GM23338 (cell line): ENCODE measurements around the gene DST. TPM values are rescaled to one million over a fixed set of nuclear protein-coding genes. Genes with fewer than 3 reads are reported as not detected.

Experiments
- ATAC-seq: fragments of 200-7000 bp; cut with Tn5 transposase; 3 replicates; pipeline ENCODE4 v1.9.1; 2020
- DNase-seq: peaks from one replicate; pipeline ENCODE4 v3.0.0-alpha.2; 2015; ENCODE audit warnings: low spot score
- H2AFZ ChIP-seq: fragments of 200-600 bp; sonication (generic); 2 replicates; pipeline ENCODE4 v1.8.0; 2016; ENCODE audit warnings: antibody characterized with exemption, mild to moderate bottlenecking, moderate library complexity
- H3F3A ChIP-seq: fragments of 200-600 bp; sonication (generic); replicated peaks from 2 replicates; pipeline ENCODE4 v1.8.0; 2017; ENCODE audit warnings: antibody characterized with exemption, mixed run types, low read depth
- H3K27ac ChIP-seq: fragments of 200-600 bp; sonication (generic); 2 replicates; pipeline ENCODE4 v1.6.1; 2016; ENCODE audit warnings: low read depth
- H3K27me3 ChIP-seq: fragments of 200-600 bp; sonication (generic); 2 replicates; pipeline ENCODE4 v1.8.0; 2016; ENCODE audit warnings: mild to moderate bottlenecking, mixed run types, moderate library complexity; ENCODE audit not compliant: insufficient read depth
- H3K36me3 ChIP-seq: fragments of 200-600 bp; sonication (generic); 2 replicates; pipeline ENCODE4 v1.8.0; 2016; ENCODE audit warnings: mild to moderate bottlenecking; ENCODE audit not compliant: insufficient read depth
- H3K4me1 ChIP-seq: fragments of 200-600 bp; sonication (generic); 2 replicates; pipeline ENCODE4 v1.8.0; 2016; ENCODE audit warnings: mild to moderate bottlenecking, moderate library complexity; ENCODE audit not compliant: insufficient read depth
- H3K4me2 ChIP-seq: fragments of 200-600 bp; sonication (generic); 2 replicates; pipeline ENCODE4 v1.7.1; 2017; ENCODE audit warnings: mixed run types
- H3K4me3 ChIP-seq: fragments of 200-600 bp; sonication (generic); 2 replicates; pipeline ENCODE4 v1.6.1; 2016; ENCODE audit warnings: mixed run types
- H3K79me2 ChIP-seq: fragments of 200-600 bp; sonication (generic); replicated peaks from 2 replicates; pipeline ENCODE4 v1.8.0; 2017; ENCODE audit warnings: mild to moderate bottlenecking; ENCODE audit not compliant: insufficient read depth
- H3K9me2 ChIP-seq: fragments of 200-600 bp; sonication (generic); 2 replicates; pipeline ENCODE4 v1.8.0; 2017; ENCODE audit not compliant: insufficient read depth
- H4K20me1 ChIP-seq: fragments of 200-600 bp; sonication (generic); replicated peaks from 2 replicates; pipeline ENCODE4 v1.8.0; 2017; ENCODE audit warnings: mild to moderate bottlenecking; ENCODE audit not compliant: insufficient read depth
- H3K27ac Mint-ChIP-seq: 2 replicates; pipeline ENCODE4 v1.8.0; 2020; ENCODE audit warnings: inconsistent platforms, mild to moderate bottlenecking, moderate library complexity, mixed read lengths
- H3K27me3 Mint-ChIP-seq: 3 replicates; pipeline ENCODE4 v1.8.0; 2022; ENCODE audit warnings: low read depth, mild to moderate bottlenecking, moderate library complexity, mixed read lengths, inconsistent platforms; ENCODE audit not compliant: insufficient read depth, poor library complexity
- H3K36me3 Mint-ChIP-seq: 3 replicates; pipeline ENCODE4 v1.8.0; 2021; ENCODE audit warnings: low read depth, mild to moderate bottlenecking, inconsistent platforms, moderate library complexity, mixed read lengths
- H3K4me1 Mint-ChIP-seq: 3 replicates; pipeline ENCODE4 v1.8.0; 2020; ENCODE audit warnings: mild to moderate bottlenecking, inconsistent platforms, mixed read lengths
- H3K4me3 Mint-ChIP-seq: 3 replicates; pipeline ENCODE4 v1.8.0; 2021; ENCODE audit warnings: moderate library complexity, mild to moderate bottlenecking, inconsistent platforms, mixed read lengths
- H3K9me3 Mint-ChIP-seq: 3 replicates; pipeline ENCODE4 v1.8.0; 2020; ENCODE audit warnings: moderate library complexity, mild to moderate bottlenecking, inconsistent platforms, mixed read lengths
- CREB1 ChIP-seq: fragments of 250-450 bp; sonication (Bioruptor Pico); IDR thresholded peaks from 2 replicates; pipeline ENCODE4 v1.5.0; 2020; ENCODE audit warnings: low read depth, mild to moderate bottlenecking, moderate library complexity
- EZH2 ChIP-seq: fragments of 200-600 bp; sonication (generic); IDR thresholded peaks from one replicate; pipeline ENCODE4 v1.8.0; 2017; ENCODE audit warnings: antibody characterized with exemption, mild to moderate bottlenecking, low read depth; ENCODE audit not compliant: unreplicated experiment
- EZH2phosphoT487 ChIP-seq: fragments of 200-600 bp; sonication (generic); IDR thresholded peaks from one replicate; pipeline ENCODE4 v1.8.1; 2018; ENCODE audit warnings: antibody characterized with exemption; ENCODE audit not compliant: unreplicated experiment
- JUNB ChIP-seq: IDR thresholded peaks from one replicate; pipeline ENCODE4 v1.6.1; 2016; ENCODE audit warnings: antibody characterized with exemption; ENCODE audit not compliant: unreplicated experiment
- NANOG ChIP-seq: IDR thresholded peaks from 2 replicates; pipeline ENCODE4 v1.6.1; 2016; ENCODE audit warnings: antibody characterized with exemption, borderline replicate concordance
- POLR2AphosphoS5 ChIP-seq: IDR thresholded peaks from 2 replicates; pipeline ENCODE4 v1.6.1; 2016; ENCODE audit warnings: antibody characterized with exemption, low read depth
- STAT1 ChIP-seq: IDR thresholded peaks from one replicate; pipeline ENCODE4 v1.6.1; 2016; ENCODE audit warnings: antibody characterized with exemption; ENCODE audit not compliant: unreplicated experiment
- ZNF114 ChIP-seq: fragments of 250-450 bp; sonication (Bioruptor Pico); IDR thresholded peaks from 2 replicates; pipeline ENCODE4 v1.5.0; 2020; ENCODE audit warnings: mild to moderate bottlenecking, moderate library complexity
- ZNF331 ChIP-seq: fragments of 250-450 bp; sonication (Bioruptor Pico); IDR thresholded peaks from 2 replicates; pipeline ENCODE4 v1.5.0; 2020; ENCODE audit warnings: low read depth, mild to moderate bottlenecking, moderate library complexity
- polyA plus RNA-seq: library from polyadenylated mRNA; unstranded; fragments of >200 nt; fragmentation: Nextera tagmentation; extraction: Ambion mirVana; gene quantifications from 2 replicates; pipeline ENCODE4 v1.2.1, GENCODE V29; 2016
- total RNA-seq: library from RNA; depleted of rRNA; stranded (reverse); fragments of >200 nt; shearing (Covaris generic); gene quantifications from 2 replicates; pipeline ENCODE4 v1.2.3, GENCODE V29; 2014
- TF ChIP-seq, protein P1 (sequence below): IDR thresholded peaks from one replicate; pipeline ENCODE4 v1.6.1; 2018; ENCODE audit warnings: antibody characterized with exemption; ENCODE audit not compliant: unreplicated experiment
- TF ChIP-seq, protein P2 (sequence below), 2 experiments: fragments of 200-600 bp in 1 of 2; sonication (generic) in 1 of 2; conservative IDR thresholded peaks; 2 replicates each; pipeline versions ENCODE4 v1.5.1 to v1.6.1; 2016 to 2017; ENCODE audit warnings: antibody characterized with exemption in 2 of 2, low read depth in 2 of 2, mild to moderate bottlenecking in 2 of 2, moderate library complexity in 1 of 2
- TF ChIP-seq, protein P3 (sequence below): IDR thresholded peaks from 2 replicates; pipeline ENCODE4 v1.6.1; 2016; ENCODE audit warnings: antibody characterized with exemption
- TF ChIP-seq, protein P4 (sequence below): fragments of 250-450 bp; sonication (Bioruptor Pico); IDR thresholded peaks from 2 replicates; pipeline ENCODE4 v1.5.0; 2020; ENCODE audit warnings: mild to moderate bottlenecking, moderate library complexity

Gene DST
- total and polyA plus RNA-seq, 2 experiments from 2014 or later, result 88.7 to 188 TPM

DNA sequence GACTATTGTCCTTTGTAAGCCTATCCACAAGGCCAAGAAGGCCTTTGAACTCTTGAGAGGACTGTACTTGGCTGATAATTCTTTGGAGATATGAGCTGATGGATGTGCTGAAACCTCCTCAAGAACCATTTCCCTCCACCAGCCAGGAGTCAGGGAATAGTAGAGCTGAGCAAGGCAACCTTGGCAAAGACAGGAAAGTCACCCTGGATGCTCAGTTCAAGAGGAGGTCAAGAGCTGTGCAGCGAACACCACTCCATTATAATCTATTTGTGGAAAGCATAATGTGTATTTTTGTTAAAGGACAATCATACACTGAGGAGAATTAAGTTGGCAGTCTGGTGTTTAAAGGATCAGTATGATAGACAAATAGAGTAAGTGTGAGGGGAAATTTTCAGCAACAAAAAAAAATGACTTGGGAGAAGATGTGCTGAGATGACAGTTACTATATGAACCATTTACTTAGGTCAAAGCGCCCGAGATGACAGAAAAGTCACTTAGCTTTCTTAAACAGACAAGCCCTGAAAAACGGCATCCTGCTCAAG lies 218.1 kb downstream of the DST start:
- Histone ChIP-seq H3K4me2 (no peak overlapping the region), H3K27me3 (no peaks in the 10 kb centered on the region), H3K9me2 (peaks cover 5% of the 10 kb centered on the region; the same call in 1 of the 2 replicates), H3K27ac (no peak overlapping the region), H3F3A (no peaks in the 10 kb centered on the region), H3K4me1 (no peaks in the 10 kb centered on the region), H4K20me1 (no peaks in the 10 kb centered on the region), H3K79me2 (no peaks in the 10 kb centered on the region), H3K4me3 (no peak overlapping the region), H3K36me3 (no peaks in the 10 kb centered on the region), H2AFZ (no peak overlapping the region)
- DNase-seq (no peak), ATAC-seq (no peak)
- Mint-ChIP-seq H3K36me3 (no peaks in the 10 kb centered on the region), H3K9me3 (no peaks in the 10 kb centered on the region), H3K4me1 (no peaks in the 10 kb centered on the region), H3K27ac (no peak overlapping the region), H3K27me3 (no peaks in the 10 kb centered on the region), H3K4me3 (no peak overlapping the region)
- TF ChIP-seq ZNF114 (CRISPR knock-in tag), result no peak
- TF ChIP-seq EZH2phosphoT487, result no peak
- no peak for TF ChIP-seq NANOG
- no peak for TF ChIP-seq JUNB
- no peak for TF ChIP-seq POLR2AphosphoS5
- TF ChIP-seq, protein P1, sequence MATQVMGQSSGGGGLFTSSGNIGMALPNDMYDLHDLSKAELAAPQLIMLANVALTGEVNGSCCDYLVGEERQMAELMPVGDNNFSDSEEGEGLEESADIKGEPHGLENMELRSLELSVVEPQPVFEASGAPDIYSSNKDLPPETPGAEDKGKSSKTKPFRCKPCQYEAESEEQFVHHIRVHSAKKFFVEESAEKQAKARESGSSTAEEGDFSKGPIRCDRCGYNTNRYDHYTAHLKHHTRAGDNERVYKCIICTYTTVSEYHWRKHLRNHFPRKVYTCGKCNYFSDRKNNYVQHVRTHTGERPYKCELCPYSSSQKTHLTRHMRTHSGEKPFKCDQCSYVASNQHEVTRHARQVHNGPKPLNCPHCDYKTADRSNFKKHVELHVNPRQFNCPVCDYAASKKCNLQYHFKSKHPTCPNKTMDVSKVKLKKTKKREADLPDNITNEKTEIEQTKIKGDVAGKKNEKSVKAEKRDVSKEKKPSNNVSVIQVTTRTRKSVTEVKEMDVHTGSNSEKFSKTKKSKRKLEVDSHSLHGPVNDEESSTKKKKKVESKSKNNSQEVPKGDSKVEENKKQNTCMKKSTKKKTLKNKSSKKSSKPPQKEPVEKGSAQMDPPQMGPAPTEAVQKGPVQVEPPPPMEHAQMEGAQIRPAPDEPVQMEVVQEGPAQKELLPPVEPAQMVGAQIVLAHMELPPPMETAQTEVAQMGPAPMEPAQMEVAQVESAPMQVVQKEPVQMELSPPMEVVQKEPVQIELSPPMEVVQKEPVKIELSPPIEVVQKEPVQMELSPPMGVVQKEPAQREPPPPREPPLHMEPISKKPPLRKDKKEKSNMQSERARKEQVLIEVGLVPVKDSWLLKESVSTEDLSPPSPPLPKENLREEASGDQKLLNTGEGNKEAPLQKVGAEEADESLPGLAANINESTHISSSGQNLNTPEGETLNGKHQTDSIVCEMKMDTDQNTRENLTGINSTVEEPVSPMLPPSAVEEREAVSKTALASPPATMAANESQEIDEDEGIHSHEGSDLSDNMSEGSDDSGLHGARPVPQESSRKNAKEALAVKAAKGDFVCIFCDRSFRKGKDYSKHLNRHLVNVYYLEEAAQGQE, result no peak
- TF ChIP-seq, protein P2, sequence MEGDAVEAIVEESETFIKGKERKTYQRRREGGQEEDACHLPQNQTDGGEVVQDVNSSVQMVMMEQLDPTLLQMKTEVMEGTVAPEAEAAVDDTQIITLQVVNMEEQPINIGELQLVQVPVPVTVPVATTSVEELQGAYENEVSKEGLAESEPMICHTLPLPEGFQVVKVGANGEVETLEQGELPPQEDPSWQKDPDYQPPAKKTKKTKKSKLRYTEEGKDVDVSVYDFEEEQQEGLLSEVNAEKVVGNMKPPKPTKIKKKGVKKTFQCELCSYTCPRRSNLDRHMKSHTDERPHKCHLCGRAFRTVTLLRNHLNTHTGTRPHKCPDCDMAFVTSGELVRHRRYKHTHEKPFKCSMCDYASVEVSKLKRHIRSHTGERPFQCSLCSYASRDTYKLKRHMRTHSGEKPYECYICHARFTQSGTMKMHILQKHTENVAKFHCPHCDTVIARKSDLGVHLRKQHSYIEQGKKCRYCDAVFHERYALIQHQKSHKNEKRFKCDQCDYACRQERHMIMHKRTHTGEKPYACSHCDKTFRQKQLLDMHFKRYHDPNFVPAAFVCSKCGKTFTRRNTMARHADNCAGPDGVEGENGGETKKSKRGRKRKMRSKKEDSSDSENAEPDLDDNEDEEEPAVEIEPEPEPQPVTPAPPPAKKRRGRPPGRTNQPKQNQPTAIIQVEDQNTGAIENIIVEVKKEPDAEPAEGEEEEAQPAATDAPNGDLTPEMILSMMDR (conservative IDR thresholded peaks at IDR 0.05; ENCODE audit: low read depth in 2 of 2), result no peak
- TF ChIP-seq CREB1 (CRISPR knock-in tag), result no peak
- TF ChIP-seq STAT1, result no peak
- no peak for TF ChIP-seq ZNF331 (CRISPR knock-in tag)
- TF ChIP-seq, protein P3, sequence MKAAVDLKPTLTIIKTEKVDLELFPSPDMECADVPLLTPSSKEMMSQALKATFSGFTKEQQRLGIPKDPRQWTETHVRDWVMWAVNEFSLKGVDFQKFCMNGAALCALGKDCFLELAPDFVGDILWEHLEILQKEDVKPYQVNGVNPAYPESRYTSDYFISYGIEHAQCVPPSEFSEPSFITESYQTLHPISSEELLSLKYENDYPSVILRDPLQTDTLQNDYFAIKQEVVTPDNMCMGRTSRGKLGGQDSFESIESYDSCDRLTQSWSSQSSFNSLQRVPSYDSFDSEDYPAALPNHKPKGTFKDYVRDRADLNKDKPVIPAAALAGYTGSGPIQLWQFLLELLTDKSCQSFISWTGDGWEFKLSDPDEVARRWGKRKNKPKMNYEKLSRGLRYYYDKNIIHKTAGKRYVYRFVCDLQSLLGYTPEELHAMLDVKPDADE, result no peak
- no peak for TF ChIP-seq EZH2
- TF ChIP-seq, protein P4, sequence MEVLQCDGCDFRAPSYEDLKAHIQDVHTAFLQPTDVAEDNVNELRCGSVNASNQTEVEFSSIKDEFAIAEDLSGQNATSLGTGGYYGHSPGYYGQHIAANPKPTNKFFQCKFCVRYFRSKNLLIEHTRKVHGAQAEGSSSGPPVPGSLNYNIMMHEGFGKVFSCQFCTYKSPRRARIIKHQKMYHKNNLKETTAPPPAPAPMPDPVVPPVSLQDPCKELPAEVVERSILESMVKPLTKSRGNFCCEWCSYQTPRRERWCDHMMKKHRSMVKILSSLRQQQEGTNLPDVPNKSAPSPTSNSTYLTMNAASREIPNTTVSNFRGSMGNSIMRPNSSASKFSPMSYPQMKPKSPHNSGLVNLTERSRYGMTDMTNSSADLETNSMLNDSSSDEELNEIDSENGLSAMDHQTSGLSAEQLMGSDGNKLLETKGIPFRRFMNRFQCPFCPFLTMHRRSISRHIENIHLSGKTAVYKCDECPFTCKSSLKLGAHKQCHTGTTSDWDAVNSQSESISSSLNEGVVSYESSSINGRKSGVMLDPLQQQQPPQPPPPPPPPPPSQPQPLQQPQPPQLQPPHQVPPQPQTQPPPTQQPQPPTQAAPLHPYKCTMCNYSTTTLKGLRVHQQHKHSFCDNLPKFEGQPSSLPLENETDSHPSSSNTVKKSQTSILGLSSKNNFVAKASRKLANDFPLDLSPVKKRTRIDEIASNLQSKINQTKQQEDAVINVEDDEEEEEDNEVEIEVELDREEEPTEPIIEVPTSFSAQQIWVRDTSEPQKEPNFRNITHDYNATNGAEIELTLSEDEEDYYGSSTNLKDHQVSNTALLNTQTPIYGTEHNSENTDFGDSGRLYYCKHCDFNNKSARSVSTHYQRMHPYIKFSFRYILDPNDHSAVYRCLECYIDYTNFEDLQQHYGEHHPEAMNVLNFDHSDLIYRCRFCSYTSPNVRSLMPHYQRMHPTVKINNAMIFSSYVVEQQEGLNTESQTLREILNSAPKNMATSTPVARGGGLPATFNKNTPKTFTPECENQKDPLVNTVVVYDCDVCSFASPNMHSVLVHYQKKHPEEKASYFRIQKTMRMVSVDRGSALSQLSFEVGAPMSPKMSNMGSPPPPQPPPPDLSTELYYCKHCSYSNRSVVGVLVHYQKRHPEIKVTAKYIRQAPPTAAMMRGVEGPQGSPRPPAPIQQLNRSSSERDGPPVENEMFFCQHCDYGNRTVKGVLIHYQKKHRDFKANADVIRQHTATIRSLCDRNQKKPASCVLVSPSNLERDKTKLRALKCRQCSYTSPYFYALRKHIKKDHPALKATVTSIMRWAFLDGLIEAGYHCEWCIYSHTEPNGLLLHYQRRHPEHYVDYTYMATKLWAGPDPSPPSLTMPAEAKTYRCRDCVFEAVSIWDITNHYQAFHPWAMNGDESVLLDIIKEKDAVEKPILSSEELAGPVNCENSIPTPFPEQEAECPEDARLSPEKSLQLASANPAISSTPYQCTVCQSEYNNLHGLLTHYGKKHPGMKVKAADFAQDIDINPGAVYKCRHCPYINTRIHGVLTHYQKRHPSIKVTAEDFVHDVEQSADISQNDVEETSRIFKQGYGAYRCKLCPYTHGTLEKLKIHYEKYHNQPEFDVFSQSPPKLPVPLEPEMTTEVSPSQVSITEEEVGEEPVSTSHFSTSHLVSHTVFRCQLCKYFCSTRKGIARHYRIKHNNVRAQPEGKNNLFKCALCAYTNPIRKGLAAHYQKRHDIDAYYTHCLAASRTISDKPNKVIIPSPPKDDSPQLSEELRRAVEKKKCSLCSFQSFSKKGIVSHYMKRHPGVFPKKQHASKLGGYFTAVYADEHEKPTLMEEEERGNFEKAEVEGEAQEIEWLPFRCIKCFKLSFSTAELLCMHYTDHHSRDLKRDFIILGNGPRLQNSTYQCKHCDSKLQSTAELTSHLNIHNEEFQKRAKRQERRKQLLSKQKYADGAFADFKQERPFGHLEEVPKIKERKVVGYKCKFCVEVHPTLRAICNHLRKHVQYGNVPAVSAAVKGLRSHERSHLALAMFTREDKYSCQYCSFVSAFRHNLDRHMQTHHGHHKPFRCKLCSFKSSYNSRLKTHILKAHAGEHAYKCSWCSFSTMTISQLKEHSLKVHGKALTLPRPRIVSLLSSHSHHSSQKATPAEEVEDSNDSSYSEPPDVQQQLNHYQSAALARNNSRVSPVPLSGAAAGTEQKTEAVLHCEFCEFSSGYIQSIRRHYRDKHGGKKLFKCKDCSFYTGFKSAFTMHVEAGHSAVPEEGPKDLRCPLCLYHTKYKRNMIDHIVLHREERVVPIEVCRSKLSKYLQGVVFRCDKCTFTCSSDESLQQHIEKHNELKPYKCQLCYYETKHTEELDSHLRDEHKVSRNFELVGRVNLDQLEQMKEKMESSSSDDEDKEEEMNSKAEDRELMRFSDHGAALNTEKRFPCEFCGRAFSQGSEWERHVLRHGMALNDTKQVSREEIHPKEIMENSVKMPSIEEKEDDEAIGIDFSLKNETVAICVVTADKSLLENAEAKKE (CRISPR knock-in tag), result no peak
